ENCODE data around the gene IFNG.

GRCh38 chr12:68162374-68162773 lies 2.8 kb upstream of the IFNG start:
- no peak for TF ChIP-seq CTCF (IDR thresholded peaks at IDR 0.05)
- TF ChIP-seq POLR2A (IDR thresholded peaks at IDR 0.05; ENCODE audit: low read depth) = no peak
- no peak for TF ChIP-seq POLR2AphosphoS5 (IDR thresholded peaks at IDR 0.05)

All from esophagus muscularis mucosa (tissue), 3 donors.